GM18508 (cell line): ENCODE data around the gene LHFPL4.
"Not testable (repeated sequence)": the region's sequence is repeated elsewhere in the genome, so short reads cannot be mapped to it uniquely, and the experiment has no call there.

ENCODE experiments used
- ATAC-seq: cut with Tn5 transposase; IDR thresholded peaks from one replicate; pipeline ENCODE4 v1.9.1; 2021; ENCODE audit warnings: moderate number of reproducible peaks; ENCODE audit not compliant: insufficient read depth, unreplicated experiment

The LHFPL4 gene

DNA sequence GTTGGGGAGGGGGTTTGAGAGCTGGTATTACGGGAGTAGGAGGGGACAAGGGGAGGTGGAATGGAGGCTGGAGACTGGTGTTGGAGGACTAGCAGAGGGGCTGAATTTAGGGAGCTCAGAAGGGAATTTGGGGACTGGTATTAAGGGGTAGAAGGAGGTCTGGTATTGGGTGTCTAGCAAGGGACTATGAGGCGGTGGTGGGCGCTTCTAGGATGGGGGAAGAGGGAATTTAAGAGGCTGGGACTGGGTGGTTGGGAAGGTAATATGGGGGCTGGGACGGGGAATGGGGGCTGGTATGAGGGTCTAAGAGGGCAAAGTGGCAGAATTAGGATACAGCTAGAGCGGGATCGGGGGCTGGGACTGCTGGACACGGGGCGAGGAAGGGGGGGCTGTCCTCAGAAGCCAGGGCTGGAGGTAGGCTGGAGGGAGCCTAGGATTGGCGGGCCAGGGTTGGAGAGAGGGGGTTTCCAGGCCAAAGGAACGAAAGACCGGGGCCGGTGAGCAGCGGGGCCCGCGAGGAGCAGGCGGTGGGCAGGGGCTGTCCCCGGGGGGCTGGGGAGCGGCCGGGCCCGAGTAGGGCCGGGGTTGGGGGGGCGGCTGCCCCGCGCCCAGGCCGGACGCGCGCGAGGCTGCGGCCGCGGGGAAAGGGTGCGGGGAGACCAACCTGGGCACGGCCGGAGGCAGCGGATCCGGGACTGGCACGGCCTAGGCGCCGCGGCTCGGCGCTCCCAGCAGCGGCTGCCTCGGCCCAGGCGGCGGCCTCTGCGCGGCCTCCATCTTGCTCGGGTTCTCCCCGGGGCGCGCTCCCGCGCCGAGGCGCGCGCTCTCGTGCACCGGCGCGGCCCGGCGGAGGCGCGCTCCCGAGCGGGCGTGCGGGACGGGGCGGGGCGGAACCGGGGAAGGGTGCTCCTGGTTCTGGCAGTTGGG lies at the start of gene LHFPL4:
LHFPL4 (minus strand) TSS at position 802 of the 927 bp plus-strand sequence. CDS start 1,143 bp downstream, outside the sequence.
- no peak for ATAC-seq

DNA sequence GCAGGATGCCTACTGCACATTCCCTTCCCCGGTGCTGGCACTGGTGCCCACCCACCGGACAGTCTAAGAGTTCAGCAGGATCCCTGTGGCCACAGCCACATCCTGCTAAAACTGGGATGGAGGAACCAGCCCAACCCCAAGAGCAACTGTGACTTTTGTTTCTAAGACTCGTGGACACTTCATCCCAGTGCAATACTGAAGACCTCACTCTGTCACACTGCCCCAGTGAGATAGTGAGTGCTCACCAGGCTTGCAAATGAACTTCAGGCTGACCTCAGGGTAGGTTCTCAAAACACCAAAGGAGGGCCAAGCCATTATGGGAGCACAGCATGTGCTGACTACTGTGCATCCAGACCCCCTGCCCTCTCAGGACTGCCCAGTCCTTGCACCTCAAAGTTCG lies 49.0 kb upstream of the LHFPL4 start:
- no peak for ATAC-seq

DNA sequence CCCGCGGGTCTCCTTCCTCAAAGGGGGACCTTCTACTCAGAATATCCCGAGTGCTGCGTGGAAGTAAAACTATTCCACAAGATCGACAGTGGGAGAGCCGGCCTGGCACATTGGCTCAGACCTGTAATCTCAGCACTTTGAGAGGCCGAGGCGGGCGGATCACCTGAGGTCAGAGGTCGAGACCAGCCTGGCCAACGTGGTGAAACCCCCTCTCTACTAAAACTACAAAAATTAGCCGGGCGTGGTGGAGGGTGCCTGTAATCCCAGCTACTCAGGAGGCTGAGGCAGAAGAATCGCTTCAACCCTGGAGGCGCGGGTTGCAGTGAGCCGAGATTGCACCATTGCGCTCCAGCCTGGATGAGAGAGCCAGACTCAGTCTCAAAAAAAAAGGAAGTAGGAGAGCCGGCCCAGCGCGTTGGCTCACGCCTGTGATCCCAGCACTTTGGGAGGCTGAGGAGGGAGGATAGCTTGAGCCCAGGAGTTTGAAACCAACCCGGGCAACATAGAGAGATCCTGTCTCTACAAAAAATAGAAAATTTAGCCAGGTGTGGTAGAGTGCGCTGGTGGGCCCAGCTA lies 47.5 kb upstream of the LHFPL4 start:
- not testable (repeated sequence) for ATAC-seq

DNA sequence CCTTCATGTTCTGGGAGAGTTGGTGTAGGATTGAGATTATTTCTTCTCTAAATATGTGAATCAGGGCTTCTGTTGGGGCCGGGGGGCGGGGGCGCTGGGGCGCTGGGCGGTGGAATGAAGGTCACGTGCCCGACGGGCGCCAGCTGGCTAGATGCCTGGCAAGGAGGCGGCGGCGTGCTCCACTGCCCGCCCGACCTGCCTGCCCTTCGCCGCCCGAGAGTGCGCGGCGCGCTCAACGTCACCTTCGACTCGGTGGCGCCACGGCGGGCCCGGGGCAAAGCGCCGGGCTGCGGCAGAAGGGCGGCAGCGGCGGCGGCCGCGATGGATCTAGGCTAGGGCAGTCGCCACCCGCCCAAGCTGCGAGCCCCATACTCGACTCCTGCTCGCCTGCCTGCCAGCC lies 47.0 kb upstream of the LHFPL4 start:
- ATAC-seq, result no peak

DNA sequence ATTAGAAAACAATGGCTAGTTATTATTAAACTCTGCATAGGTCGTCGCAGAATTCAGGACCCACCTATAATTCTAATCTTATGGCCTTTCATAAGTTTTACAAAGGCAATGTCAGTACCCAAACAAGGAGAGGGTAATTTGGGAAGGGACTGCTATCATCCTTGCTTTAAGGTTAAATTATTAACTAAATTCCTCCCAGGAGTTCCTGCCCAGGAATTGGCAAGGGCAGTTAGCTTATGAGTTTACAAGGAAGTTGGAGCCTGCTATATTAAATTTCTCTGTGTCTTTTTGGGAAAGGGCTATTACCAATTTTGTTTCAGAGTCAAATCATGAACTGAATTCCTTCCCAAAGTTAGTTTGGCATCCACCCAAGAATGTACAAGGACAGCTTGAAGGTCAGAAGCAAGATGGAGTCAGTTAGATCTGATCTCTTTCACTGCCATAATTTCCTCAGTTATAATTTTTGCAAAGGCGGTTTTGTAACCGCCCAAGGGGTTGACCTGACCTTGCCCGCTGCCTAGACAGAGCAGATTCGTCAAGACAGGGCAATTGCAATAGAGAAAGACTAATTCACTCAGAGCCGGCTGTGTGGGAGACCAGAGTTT lies 45.3 kb upstream of the LHFPL4 start:
- ATAC-seq, result no peak

DNA sequence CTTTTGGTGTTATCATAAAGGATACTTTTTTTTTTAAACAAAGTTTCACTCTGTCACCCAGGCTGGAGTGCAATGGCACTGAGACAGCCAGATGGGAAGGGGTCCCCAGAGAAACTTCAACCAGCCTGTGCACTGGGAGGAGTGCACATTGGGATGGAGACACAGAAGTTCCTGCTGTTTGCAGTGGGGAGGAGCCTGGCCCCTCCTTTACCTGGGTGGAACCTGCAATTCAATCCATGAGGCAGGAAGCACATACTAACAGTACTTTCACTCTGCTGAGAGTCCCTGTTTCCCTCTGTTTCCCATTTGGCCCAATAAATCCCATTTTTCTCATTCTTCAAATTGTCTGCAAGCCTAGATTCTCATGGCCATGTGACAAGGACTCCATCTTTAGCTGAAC lies 42.3 kb upstream of the LHFPL4 start:
- ATAC-seq, result no peak

DNA sequence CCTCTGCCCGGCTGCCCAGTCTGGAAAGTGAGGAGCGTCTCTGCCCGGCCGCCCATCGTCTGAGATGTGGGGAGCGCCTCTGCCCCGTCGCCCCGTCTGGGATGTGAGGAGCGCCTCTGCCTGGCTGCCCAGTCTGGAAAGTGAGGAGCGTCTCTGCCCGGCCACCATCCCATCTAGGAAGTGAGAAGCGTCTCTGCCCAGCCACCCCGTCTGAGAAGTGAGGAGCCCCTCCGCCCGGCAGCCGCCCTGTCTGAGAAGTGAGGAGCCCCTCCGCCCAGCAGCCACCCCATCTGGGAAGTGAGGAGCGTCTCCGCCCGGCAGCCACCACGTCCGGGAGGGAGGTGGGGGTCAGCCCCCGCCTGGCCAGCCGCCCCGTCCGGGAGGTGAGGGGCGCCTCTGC lies 38.2 kb upstream of the LHFPL4 start:
- not testable (repeated sequence) for ATAC-seq

DNA sequence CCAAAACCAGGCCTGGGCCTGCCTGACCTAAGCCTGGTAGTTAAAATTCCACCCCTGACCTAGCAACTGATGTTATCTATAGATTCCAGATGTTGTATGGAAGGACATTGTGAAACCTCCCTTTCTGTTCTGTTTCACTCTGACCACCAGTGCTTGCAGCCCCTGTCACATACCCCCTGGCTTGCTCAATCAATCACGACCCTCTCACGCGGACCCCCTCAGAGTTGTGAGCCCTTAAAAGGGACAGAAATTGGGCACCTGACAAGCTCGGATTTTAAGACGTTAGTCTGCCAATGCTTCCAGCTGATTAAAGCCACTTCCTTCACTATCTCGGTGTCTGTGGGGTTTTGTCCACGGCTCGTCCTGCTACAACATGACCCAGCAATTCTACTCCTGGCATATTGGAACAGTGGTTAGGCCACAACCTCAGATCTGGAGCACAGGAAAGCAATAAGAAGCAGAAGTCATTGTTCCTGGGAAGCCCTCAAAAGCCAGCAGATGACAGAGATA lies 36.7 kb upstream of the LHFPL4 start:
- ATAC-seq, result no peak

DNA sequence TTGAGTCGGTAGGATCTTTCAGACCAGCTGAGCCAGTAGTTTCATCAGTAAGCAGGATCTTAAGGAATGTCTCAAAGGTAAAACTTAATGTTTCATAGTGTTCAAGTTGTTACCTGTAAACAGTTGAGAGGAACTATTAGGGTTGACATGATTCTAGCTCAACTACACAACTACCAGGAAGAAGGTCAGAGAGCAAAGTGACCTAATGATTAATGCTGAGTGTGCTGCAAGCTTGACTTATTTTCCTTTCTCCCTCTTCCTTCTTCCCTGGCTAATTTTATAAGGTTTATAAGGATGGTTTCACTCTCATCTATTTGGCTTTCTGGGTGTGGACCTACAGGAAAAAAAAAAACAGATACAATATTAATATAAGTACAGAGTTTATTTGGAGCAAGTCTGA lies 30.2 kb upstream of the LHFPL4 start:
- no peak for ATAC-seq

DNA sequence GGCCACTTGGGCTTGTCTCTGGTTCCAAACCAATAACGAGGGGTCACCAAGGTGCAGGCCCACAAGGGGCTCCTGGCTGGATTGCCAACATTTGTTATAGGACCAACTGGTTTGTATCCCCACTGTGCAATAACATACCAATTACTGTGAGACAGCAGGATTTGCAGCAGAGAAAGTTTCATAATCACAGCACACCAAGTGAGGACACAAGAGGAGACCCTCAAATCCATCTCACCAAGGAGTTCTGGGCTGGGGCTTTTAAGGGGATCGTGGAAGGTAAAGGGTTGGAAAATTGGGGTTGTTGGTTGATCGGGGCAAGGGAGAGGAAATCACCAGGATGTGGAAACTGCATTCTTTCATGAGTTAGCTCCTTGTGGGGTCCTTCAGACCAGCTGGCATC lies 29.7 kb upstream of the LHFPL4 start:
- no peak for ATAC-seq

DNA sequence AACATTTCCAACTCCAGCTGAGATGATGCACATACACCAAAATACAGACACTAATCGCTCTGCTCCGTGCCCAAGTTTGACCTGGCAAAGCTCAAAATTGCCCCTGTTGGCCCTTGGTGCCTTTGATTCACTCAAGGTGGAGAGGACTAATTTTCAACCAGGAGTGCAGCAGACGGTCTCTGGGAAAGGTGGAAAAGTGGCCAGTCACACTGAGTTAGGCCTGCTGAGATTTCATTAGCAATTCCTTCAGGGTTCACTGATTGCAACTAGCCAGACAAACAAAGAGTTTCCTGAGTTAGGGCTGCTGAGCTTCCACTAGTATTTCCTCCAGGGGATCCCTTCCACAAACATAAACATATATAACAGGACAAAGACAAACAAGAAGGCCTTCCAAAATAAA lies 28.7 kb upstream of the LHFPL4 start:
- no peak for ATAC-seq

DNA sequence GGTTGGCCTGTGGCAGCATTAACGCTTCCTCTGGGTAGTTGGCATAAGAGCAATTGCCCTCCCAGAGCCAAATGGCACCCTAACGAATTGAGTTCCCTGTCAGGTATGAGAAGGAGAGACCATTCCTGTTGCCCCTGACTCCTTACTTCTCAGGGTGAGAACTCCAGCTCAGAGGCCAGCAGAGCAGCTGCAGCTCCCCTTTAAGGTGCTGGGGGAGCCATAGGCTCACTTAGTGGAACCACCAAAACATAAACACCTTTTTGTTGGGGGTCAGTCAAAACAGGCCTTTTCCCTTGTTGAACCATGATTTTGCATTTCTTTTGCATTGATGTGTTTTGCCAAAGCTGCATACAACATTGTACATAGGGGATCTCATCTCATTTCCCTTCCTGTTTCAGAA lies 28.1 kb upstream of the LHFPL4 start:
- no peak for ATAC-seq

DNA sequence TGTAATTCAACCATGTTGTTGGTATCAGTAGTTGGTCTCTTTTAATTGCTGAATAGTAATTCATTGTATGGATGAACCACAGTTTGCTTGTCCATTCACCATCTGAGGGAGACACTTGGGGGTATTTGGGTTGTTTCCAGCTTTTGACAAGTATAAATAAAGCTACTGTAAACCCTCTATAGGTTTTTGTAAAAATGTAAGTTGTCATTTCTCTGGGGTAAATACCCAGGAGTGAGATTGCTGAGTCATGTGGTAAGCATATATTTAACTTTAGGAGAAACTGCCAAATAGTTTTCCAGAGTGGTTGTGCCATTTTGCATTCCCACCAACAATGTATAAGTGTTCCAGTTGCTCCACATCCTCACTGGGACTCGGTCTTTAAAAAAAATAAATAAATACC lies 15.4 kb upstream of the LHFPL4 start:
- no peak for ATAC-seq

DNA sequence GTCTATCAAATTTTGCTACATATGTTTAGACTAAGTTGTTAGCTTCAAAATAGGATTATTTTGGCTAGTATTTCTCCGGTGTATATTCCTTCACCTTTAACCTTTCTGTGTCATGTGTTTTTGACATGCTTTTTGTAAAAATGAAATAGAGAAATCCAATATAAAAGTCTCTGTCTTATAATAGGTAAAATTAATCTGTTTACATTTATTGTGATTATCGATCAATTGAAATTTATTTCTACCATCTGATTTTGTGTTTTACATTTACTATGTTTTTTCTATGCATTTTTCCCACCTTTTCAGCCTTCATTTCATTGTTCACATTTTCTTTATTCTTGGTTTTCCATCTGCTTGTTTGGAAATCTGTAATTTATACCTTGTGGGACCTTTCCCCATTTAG lies 11.7 kb upstream of the LHFPL4 start:
- no peak for ATAC-seq

DNA sequence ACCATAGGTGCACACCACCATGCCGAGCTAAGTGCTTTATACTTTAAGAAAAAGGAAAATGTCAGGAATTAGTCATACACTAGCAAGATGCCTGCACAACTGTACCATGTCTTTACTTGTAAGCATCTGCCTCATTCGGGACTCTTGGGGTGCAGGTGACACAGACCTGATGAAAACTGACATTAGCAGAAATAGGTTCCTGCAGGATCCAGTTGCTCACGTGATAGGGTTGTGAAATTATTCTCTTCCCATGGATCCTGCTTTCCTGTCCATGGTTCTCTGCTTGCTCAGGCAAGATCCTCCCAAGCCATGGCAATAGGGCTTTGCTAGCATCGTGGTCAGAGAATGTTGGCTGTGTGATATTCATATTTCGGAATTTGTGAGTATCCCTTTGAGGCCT lies 10.2 kb upstream of the LHFPL4 start:
- ATAC-seq, result no peak

DNA sequence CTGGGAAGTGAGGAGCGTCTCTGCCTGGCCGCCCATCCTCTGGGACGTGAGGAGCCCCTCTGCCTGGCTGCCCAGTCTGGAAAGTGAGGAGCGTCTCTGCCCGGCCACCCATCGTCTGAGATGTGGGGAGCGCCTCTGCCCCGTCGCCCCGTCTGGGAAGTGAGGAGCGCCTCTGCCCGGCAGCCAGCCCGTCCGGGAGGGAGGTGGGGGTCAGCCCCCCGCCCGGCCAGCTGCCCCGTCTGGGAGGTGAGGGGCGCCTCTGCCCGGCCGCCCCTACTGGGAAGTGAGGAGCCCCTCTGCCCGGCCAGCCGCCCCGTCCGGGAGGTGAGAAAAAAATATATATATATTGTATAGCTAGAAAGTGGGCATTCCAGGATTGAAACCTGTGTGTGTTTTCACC lies 6.4 kb upstream of the LHFPL4 start:
- ATAC-seq, result not testable (repeated sequence)

DNA sequence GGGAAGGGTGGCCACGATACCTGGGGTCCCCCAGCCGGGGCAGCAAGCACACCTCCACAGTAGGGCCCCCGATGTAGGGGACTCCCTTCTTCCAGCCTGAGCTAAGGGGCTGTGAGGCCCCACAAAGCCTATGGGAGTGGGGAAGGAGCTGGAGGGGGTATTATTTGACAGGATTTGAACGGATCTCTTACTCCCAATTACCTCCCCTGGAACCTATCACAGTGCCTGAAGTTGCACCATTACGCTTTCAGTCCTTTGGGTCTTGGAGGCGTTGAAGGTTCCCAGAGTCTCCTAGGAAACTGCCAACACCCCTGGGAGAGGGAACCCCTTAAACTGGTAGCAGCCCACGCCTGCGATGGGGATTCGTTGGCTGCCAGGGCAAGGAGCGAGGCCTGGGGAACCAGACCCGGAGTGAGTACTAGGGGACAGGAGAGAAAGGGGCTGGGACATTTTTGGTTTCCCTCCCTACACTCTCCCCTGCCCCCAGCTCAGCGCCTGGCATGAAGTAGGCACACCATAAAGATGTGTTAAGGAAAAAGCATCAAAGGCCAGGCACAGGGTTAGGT lies 409 bp upstream of the LHFPL4 start:
- no peak for ATAC-seq

DNA sequence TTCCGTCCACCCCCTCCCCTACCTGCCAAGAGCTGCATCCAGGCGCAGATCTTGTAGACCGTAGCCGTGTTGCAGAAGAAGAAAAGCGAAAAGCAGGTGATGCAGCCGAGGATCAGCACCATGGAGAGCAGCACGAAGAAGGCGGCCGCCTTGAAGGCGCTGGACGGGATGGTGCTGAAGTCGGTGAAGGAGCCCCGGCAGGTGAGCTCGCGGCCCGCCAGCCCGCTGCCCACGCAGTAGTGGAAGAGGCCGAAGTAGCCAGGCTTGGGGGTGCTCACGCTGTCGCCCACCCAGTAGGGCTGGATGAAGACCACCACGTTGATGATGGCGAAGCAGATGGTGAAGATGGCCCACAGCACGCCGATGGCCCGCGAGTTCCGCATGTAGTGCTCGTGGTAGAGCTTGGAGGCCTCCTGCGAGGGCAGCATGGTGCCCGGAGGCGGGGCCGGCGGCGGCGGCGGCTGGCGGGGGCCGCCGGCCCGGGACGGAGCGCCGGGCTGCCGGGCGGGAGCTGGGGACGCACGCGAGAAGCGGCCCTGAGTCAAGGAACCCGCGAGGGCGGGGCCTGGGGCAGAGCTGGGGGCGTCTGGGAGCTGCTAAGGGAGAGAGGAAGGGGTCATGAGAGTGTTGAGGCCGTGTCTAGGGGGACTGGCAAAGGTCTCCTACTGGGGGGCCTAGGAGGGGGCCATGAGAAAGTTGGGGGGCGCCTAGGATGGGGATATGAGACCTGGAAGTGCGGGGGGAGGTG lies 1.2 kb downstream of the LHFPL4 start:
- no peak for ATAC-seq

DNA sequence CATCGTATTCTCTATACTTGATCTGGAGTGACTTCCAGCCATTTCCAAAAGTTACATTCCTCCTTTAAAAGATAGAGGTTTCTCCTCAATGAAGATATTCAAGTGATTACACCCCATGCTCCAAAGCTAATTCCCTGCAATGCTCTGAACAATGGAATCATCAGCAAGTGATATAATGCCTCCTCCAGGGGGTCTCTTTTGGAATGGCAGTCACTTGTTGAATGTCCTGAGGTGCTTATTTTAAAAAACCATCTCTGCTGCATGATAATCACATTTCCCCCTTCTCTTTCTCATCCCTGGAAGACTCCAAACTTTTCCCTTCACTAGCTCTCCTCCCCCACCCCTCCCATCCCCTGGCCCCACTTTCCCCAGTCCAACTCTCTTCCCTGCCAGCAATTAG lies 2.6 kb downstream of the LHFPL4 start:
- ATAC-seq, result no peak

DNA sequence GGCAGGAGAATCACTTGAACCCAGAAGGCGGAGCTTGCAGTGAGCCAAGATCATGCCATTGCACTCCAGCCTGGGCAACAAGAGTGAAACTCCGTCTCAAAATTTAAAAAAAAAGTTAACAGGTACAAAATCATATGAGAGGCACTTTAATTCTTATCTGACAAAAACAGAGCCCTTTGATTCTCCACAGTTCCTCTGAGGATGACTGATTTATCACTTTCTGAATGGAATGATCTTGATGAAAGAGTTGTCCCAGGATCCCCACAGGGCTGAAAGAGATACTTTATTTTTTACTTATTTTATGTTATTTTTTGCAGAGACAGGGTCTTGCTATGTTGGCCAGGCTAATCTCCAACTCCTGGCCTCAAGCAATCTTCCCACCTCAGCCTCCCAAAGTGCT lies 4.0 kb downstream of the LHFPL4 start:
- no peak for ATAC-seq
